Fibroblast of skin of abdomen (primary cell): ENCODE measurements around the gene SDK1.
"Not testable (repeated sequence)": the region's sequence is repeated elsewhere in the genome, so short reads cannot be mapped to it uniquely, and the experiment has no call there.

ENCODE experiments used
- DNase-seq: peaks from one replicate; pipeline ENCODE4 v3.0.0-alpha.2; 2013

Gene SDK1

DNA sequence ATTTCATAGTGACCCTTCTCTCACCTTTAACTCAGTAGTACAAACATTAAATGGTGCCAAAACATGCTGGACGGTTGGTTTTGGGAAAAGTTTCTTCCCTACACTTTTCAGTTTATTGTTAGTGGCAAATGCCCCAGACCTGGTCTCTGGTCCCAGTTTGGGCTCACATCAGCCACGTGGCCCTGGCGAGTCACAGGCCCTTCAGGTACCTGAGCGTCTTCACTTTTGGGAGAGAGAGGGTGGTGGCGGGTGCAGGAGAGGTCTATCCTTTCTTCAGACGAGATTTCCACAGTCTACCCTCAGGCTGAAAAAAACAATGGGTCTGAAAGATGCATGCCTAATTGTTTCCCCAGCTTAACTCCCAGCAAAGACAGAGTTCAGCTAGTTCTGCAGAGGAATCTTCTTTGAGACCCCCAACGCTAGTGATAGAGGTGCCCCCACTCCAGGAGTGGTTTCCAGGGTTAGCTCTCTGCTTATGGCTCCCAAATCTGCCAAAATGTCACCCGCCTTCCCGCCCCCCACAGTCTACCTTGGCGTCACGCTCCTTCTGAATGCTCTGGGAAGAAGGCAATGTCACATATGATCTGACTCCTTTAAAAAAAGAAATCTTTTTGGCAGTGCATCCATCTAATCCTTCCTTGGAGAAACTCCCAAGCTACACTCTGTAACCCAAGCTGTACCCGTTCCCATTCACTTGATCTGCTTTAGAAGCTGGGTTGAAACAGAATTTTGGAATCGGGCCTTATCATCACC is 996.3 kb downstream of the SDK1 start:
- no peak for DNase-seq

DNA sequence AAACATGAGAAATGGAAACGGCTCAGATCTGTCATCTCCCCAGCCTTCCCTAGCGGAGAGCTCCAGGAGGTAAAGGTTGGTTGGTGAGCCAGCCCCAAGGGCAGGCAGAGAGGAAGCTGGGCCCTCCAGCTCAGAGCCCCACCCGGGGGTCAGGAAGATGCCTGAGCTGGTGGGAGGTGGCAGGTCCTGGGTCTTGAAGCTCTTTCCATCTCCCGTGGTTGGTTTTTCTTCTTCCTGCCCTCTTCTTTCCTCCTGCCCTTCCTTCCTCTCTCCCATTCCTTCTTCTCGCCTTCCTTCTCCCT is 996.8 kb downstream of the SDK1 start:
- no peak for DNase-seq

DNA sequence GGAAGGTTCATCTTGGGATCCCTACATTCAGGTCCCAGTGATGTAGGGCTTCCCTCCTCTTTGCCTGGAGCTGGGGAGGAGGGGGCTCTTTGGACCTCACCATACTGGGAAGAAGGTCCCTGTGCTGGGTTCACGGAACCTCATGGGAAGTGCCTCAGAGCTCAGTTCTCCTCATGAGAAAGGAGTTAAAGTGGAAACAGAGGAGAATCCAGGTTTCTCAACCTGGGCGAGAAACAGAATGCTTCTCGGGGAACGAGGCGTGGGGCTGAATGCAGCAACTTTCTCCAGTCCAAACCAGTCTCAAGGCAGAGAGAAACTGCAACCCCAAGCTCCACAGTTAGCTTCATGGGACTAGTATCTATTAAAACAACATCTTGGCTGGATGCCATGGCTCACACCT is 998.4 kb downstream of the SDK1 start:
- DNase-seq = no peak

DNA sequence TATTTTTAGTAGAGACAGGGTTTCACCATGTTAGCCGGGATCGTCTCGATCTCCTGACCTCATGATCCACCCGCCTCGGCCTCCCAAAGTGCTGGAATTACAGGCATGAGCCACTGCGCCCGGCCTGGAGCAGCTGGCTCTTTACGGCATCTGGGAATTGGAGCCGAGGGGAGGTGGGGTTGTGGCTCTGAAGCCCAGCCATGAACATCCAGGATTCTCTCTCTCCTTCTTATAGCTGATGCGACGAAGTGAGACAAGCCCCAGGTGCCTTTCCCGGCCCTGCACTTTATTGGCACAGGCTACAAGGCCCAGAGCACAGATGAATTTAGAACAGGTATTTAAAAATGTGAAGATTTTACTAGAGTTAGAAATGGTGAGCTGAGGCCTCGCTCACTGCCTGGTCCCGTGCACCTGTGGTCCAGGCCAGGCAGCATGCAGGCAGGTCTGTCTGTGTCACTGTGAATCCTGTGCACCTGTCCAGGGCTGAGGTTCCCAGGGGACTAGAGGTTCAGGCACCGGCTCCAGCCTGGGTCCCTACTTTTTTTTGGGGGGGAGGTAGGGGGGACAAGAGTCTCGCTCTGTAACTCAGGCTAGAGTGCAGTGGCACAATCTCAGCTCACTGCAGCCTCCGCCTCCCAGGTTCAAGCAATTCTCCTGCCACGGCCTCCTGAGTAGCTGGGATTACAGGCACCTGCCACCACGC is 1001.3 kb downstream of the SDK1 start:
- DNase-seq = no peak

DNA sequence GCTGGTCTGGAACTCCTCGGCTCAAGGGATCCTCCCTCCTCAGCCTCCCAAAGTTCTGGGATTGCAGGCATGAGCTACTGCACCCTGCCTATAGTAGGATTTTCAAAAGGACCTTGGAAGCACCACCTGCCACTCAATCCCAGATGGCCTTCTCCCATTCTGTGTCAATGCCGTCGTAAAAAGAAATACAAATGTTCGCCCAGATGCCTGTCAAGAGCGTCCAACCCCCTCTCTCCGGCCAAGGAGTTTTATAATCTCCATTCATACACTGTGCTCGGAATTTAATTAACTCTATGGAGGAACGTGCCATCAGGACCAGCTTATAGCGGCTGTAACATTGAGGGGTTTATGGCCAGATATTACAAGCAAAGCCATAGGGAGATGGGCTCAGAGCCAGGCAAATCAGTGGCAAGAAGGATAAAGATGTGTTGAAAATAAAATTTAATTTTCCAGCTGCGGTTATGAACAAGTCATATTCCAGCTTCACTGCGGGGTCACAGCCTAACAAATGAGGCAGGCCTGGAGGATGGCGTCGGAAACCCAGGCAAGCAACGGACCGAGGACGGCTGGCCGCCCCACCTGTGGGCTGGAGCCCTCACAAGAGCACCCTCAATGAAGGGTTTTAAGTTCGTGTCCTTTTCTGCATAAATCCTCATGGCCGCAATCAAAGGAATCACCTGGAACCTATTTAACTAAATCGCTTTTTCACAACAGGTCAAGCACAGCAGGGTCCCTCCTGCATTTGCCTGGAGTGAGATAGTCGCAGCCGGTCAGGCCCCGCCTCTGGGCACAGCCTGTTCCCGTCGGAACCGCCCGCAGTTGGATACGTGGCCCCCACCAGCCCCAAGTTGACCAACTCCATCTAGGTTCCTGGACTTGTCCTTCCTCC is 1006.5 kb downstream of the SDK1 start:
- DNase-seq = no peak

DNA sequence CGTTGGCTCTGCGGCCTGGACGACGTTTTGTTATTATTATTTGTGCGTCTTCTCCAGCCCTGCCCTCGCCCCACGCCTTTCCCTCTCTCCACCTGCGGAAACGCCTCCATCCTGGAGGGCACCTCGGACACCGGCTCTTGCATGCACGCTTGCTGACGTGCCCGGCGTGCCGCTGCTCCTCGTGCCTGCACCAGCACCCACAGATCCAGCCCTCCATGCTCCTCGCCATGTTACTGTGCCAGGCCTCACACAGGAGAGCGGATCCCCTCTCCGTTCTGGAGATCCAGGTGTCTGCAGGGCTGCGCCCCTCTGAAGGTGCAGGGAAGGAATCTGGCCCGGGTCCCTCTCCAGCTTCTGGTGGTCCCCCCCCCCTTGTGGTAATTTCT is 1007.1 kb downstream of the SDK1 start:
- DNase-seq = no peak

DNA sequence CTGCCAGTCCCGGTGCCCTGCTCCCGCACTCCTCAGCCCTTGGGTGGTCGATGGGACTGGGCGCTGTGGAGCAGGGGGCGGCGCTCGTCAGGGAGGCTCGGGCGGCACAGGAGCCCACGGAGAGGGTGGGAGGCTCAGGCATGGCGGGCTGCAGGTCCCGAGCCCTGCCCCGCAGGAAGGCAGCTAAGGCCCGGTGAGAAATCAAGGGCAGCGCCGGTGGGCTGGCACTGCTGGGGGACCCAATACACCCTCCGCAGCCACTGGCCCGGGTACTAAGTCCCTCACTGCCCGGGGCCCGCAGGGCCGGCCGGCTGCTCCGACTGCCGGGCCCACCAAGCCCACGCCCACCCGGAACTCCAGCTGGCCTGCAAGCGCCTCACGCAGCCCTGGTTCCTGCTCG is 1012.9 kb downstream of the SDK1 start:
- not testable (repeated sequence) for DNase-seq

DNA sequence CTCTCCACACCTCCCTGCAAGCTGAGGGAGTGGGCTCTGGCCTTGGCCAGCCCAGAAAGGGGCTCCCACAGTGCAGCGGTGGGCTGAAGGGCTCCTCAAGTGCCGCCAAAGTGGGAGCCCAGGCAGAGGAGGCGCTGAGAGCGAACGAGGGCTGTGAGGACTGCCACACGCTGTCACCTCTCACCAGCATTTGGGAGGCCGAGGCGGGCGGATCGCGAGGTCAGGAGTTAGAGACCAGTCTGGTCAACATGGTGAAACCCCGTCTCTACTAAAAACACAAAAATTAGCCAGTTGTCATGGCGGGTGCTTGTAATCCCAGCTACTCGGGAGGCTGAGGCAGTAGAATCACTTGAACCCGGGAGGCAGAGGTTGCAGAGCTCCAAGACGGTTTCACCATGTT is 1013.3 kb downstream of the SDK1 start:
- not testable (repeated sequence) for DNase-seq
